Panc1 (cell line): Measurements from ENCODE around the gene PRSS3.
"Not testable (repeated sequence)": the region's sequence is repeated elsewhere in the genome, so short reads cannot be mapped to it uniquely, and the experiment has no call there.

Experiments used
- CTCF ChIP-seq: fragments of 450-650 bp; IDR thresholded peaks from 2 replicates; pipeline ENCODE4 v1.5.1; 2017; ENCODE audit warnings: mild to moderate bottlenecking
- POLR2AphosphoS5 ChIP-seq: IDR thresholded peaks from 2 replicates; pipeline ENCODE4 v1.6.1; 2012; ENCODE audit warnings: mild to moderate bottlenecking, low read depth, low read length, moderate library complexity

GRCh38 chr9:33763709-33764108 lies 31.7 kb upstream of the PRSS3 start:
- not testable (repeated sequence) for TF ChIP-seq CTCF, POLR2AphosphoS5
